Activated T-helper 17 cell treated with anti-CD3 and anti-CD28 coated beads, Interleukin-2, amount 50 U/mL, for 72 hours (primary cell): ENCODE results near the gene POP4. TPM values are rescaled to one million over a fixed set of nuclear protein-coding genes. Genes with fewer than 3 reads are reported as not detected.

ENCODE experiments used
- ATAC-seq: fragments of 150-1000 bp; cut with Tn5 transposase; replicated peaks from 2 replicates; pipeline ENCODE4 v1.10.0; 2021; ENCODE audit warnings: mild to moderate bottlenecking, moderate library complexity
- H3K27ac Mint-ChIP-seq: one replicate; pipeline ENCODE4 v1.8.0; 2022; ENCODE audit warnings: mixed read lengths
- H3K27me3 Mint-ChIP-seq: one replicate; pipeline ENCODE4 v1.8.0; 2022; ENCODE audit warnings: mixed read lengths
- H3K36me3 Mint-ChIP-seq: one replicate; pipeline ENCODE4 v1.8.0; 2022; ENCODE audit warnings: low read depth, mild to moderate bottlenecking, mixed read lengths
- H3K4me1 Mint-ChIP-seq: one replicate; pipeline ENCODE4 v1.8.0; 2022; ENCODE audit warnings: mixed read lengths
- H3K4me3 Mint-ChIP-seq: one replicate; pipeline ENCODE4 v1.8.0; 2022; ENCODE audit warnings: mild to moderate bottlenecking, mixed read lengths
- H3K9me3 Mint-ChIP-seq: one replicate; pipeline ENCODE4 v1.8.0; 2022; ENCODE audit warnings: mixed read lengths
- total RNA-seq, 2 donors: library from RNA; stranded (reverse); gene quantifications; one replicate each; pipeline ENCODE4 v1.2.3, GENCODE V29; 2022

The POP4 gene
- total RNA-seq, 2 donors from 2014 or later = 59.4 to 102 TPM

- Mint-ChIP-seq H3K36me3 (peaks cover 83% of the 10 kb centered on the region), H3K4me1 (no peaks in the 10 kb centered on the region), H3K4me3 (no peak overlapping the region), H3K9me3 (no peaks in the 10 kb centered on the region), H3K27ac (no peak overlapping the region), H3K27me3 (no peaks in the 10 kb centered on the region)
- ATAC-seq = no peak
Observed at GRCh38 chr19:29612801-29613595, 6.9 kb downstream of the POP4 start.

DNA sequence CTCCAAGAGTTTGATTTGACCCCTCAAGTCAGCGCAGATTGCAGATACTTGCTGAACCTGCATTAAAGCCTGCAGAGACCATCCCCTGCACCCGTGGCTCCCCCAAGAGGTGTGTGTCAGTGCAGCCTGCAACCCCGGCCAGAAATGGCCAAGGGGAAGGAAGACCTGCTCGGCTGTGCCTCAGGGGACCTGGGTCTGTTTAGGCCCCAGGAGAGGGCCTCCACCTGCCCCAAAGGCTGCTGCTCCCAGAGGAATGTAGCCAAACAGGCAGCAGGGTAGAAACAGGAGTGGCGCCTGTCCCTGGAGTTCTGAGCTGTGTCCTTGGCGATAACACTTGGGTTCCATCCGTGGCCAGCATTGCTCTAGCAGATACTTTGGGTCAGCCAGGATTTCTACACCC lies 8.0 kb downstream of the POP4 start:
- peaks cover 75% of the 10 kb centered on the region for H3K36me3 Mint-ChIP-seq
- no peaks in the 10 kb centered on the region for H3K4me1 Mint-ChIP-seq
- ATAC-seq = no peak
- no peak overlapping the region for H3K4me3 Mint-ChIP-seq
- no peaks in the 10 kb centered on the region for H3K27me3 Mint-ChIP-seq
- H3K9me3 Mint-ChIP-seq = no peaks in the 10 kb centered on the region
- no peak overlapping the region for H3K27ac Mint-ChIP-seq

DNA sequence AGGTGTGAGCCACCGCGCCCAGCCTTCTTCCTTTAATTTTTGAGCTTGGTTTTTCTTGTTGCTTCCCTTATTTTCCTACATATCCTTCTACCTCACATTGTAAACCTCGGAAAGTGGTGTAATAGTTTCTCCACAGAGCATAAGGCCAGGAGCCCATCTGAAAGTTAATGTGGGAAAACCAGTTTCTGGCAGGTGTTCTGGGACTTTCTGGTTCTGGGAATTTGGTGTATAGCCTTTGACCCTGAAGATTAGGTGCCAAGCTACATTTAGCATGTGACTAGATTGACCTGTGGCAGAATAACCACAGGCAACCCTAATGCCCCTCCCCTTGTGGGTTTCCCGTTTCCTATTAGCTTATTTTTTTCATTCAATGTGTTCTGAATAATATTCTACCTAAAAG lies 8.7 kb downstream of the POP4 start:
- Mint-ChIP-seq H3K4me3 (no peak overlapping the region), H3K27me3 (no peaks in the 10 kb centered on the region), H3K4me1 (no peaks in the 10 kb centered on the region), H3K36me3 (peaks cover 68% of the 10 kb centered on the region), H3K27ac (no peak overlapping the region), H3K9me3 (no peaks in the 10 kb centered on the region)
- ATAC-seq = no peak

- no peaks in the 10 kb centered on the region for H3K9me3 Mint-ChIP-seq
- no peaks in the 10 kb centered on the region for H3K27me3 Mint-ChIP-seq
- ATAC-seq = no peak
- peaks cover 8% of the 10 kb centered on the region for H3K4me1 Mint-ChIP-seq
- no peak overlapping the region for H3K4me3 Mint-ChIP-seq
- H3K36me3 Mint-ChIP-seq = peaks cover 58% of the 10 kb centered on the region
- no peak overlapping the region for H3K27ac Mint-ChIP-seq
Observed at GRCh38 chr19:29615891-29616425, 9.9 kb downstream of the POP4 start.

DNA sequence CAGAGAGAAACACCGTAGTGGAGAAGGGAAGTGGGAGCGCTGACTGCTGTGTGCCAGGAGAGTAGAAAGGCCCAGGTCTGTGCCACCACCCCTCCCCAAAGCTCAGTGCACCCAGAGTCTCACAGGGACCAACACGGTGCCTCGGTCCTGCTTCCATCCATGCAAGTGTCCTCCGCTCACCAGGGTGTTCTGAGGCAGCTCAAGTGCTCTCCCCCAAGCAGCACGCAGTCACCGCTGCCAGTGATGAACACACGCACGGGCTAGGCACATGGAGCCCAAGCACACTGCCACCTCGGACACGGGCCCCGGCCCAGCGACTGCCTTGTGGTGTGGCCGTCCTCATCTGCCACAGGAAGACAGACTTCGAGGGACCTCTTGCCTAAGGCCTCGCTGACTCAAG lies 10.5 kb downstream of the POP4 start:
- no peak overlapping the region for H3K4me3 Mint-ChIP-seq
- H3K36me3 Mint-ChIP-seq = peaks cover 52% of the 10 kb centered on the region
- ATAC-seq = no peak
- peaks cover 14% of the 10 kb centered on the region for H3K4me1 Mint-ChIP-seq
- H3K9me3 Mint-ChIP-seq = no peaks in the 10 kb centered on the region
- H3K27me3 Mint-ChIP-seq = no peaks in the 10 kb centered on the region
- H3K27ac Mint-ChIP-seq = no peak overlapping the region

- peaks cover 25% of the 10 kb centered on the region for H3K4me1 Mint-ChIP-seq
- no peak overlapping the region for H3K4me3 Mint-ChIP-seq
- peak overlapping the region; percentile 54 for H3K27ac Mint-ChIP-seq
- H3K36me3 Mint-ChIP-seq = peaks cover 42% of the 10 kb centered on the region
- H3K27me3 Mint-ChIP-seq = no peaks in the 10 kb centered on the region
- no peak for ATAC-seq
- H3K9me3 Mint-ChIP-seq = no peaks in the 10 kb centered on the region
Observed at GRCh38 chr19:29617366-29618266, 11.5 kb downstream of the POP4 start.

DNA sequence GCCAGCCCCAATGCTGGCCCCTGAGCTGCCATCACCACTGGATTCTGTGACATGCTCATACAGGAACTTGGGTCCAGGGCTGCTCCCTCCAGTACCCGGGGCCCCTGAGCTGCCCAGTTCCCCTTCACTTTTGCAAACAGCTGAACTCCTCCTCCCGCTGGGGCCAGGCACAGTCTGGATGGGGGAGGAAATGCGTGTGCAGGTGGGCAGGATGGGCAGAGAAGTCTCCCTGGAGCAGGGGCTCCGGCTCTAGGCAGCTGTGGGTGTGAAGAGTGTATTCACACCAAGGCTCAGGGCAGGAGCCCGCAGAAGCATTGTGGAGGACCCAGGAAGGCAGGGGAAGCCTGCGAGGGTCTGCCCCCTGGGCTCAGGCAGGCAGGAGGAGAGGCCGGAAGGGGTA lies 12.4 kb downstream of the POP4 start:
- Mint-ChIP-seq H3K4me3 (no peak overlapping the region), H3K36me3 (peaks cover 34% of the 10 kb centered on the region), H3K27me3 (no peaks in the 10 kb centered on the region), H3K4me1 (peaks cover 32% of the 10 kb centered on the region), H3K9me3 (no peaks in the 10 kb centered on the region), H3K27ac (no peak overlapping the region)
- ATAC-seq = no peak

- Mint-ChIP-seq H3K27me3 (no peaks in the 10 kb centered on the region), H3K9me3 (no peaks in the 10 kb centered on the region), H3K4me1 (peaks cover 37% of the 10 kb centered on the region), H3K27ac (no peak overlapping the region), H3K36me3 (peaks cover 29% of the 10 kb centered on the region), H3K4me3 (no peak overlapping the region)
- no peak for ATAC-seq
Observed at GRCh38 chr19:29618871-29619270, 12.8 kb downstream of the POP4 start.

GRCh38 chr19:29620931-29621351 lies 14.9 kb downstream of the POP4 start:
- Mint-ChIP-seq H3K27ac (peak overlapping the region; percentile 50), H3K4me1 (peaks cover 42% of the 10 kb centered on the region), H3K4me3 (peak overlapping the region; percentile 88), H3K27me3 (no peaks in the 10 kb centered on the region), H3K36me3 (peaks cover 8% of the 10 kb centered on the region), H3K9me3 (no peaks in the 10 kb centered on the region)
- ATAC-seq = peak; percentile 49

DNA sequence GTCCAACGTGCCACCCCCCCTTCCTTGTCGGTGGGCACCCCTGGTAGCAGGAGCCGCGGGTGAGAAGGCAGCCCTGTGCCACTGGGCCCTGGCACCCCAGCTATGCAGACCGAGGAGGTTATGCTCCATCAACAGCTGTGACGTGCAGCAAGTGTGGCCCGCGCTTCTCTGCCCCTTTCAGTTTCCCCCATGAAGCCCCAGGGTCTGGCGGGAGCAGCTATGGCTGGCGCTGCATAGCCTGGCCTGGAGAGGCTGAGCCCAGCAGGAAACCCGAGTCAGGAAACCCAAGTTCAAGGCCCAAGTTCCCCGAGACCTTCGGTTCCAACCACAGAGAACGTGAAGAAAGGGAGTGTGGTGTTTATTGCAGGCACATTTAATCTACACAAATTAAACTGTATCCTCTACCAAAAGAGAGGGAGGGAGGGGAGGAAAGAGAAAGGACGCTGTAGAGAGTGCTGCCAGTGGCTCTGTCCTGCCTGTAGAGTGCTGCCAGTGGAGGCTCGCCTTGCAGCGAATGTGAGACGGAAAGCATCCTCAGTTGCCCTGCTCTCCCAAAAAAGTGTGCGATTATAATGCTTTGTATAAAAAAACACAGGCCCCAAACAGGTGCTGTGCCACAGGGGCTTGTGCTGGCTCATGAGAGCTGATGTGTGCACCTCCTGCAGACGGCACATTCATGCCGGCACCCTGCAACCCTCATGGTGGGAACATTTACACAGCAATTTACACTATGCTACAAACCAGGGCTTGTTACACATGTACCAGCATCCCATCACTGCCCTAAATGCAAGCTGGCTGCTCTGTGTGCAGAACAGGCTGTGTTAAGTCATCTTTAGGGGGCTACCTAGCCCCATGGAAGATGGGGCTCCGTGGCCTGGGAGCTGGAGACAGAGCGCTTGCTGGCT lies 16.3 kb downstream of the POP4 start:
- peaks cover 42% of the 10 kb centered on the region for H3K4me1 Mint-ChIP-seq
- H3K27me3 Mint-ChIP-seq = no peaks in the 10 kb centered on the region
- H3K4me3 Mint-ChIP-seq = peak overlapping the region; percentile 88
- ATAC-seq = peak; percentile 15
- H3K9me3 Mint-ChIP-seq = no peaks in the 10 kb centered on the region
- no peaks in the 10 kb centered on the region for H3K36me3 Mint-ChIP-seq
- peak overlapping the region; percentile 50 for H3K27ac Mint-ChIP-seq

- Mint-ChIP-seq H3K4me3 (peak overlapping the region; percentile 88), H3K27me3 (no peaks in the 10 kb centered on the region), H3K27ac (peak overlapping the region; percentile 90), H3K4me1 (peaks cover 42% of the 10 kb centered on the region), H3K9me3 (no peaks in the 10 kb centered on the region), H3K36me3 (no peaks in the 10 kb centered on the region)
- ATAC-seq = peak; percentile 96
Observed at GRCh38 chr19:29623726-29624488, 17.8 kb downstream of the POP4 start.

DNA sequence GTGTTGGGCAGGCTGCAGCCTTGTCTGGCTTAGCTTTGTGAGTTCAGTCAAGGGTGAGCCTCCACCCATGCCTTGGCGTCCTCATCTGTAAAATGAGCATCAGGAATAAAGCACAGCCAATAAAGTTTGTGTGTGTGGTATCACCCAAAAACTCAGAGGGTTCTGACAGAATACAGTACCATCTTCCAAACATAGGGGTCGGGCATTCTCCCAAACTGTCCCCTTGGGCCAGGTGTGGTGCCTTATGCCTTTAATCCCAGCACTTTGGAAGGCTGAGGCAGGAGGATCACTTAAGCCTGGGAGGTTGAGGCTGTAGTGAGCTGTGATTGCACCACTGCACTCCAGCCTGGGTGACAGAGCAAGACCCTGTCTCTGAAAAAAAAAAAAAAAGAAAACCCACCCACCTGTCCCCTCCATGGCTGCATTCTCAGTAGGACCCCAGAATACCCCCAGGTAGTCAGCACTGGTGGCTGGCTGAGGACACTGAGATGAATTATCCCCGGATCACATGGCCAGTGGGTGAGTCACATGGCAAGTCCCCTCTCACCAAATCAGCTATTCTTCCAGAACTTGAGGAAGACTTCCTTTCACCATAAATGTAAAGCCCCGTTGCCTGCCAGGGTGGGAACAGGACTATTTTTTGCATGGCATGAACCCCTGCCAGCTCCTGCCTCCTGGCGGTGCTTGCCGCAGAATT lies 18.6 kb downstream of the POP4 start:
- Mint-ChIP-seq H3K27ac (peak overlapping the region; percentile 90), H3K4me1 (peaks cover 42% of the 10 kb centered on the region), H3K4me3 (peak overlapping the region; percentile 88), H3K36me3 (no peaks in the 10 kb centered on the region), H3K27me3 (no peaks in the 10 kb centered on the region), H3K9me3 (no peaks in the 10 kb centered on the region)
- no peak for ATAC-seq

GRCh38 chr19:29625186-29625651 lies 19.1 kb downstream of the POP4 start:
- Mint-ChIP-seq H3K4me1 (peaks cover 41% of the 10 kb centered on the region), H3K27ac (peak overlapping the region; percentile 67), H3K9me3 (no peaks in the 10 kb centered on the region), H3K4me3 (peak overlapping the region; percentile 88), H3K36me3 (no peaks in the 10 kb centered on the region), H3K27me3 (no peaks in the 10 kb centered on the region)
- ATAC-seq = no peak
